HepG2 (cell line): ENCODE measurements around the gene GPRASP2. TPM values are rescaled to one million over a fixed set of nuclear protein-coding genes. Genes with fewer than 3 reads are reported as not detected.

Source experiments
- ATAC-seq: fragments of 200-7000 bp; cut with Tn5 transposase; 3 replicates; pipeline ENCODE4 v1.9.1; 2020; ENCODE audit warnings: mild to moderate bottlenecking, moderate library complexity
- BruUV-seq: library from RNA; stranded (reverse); fragments of 400-500 nt; replicated peaks from 2 replicates; lab custom pipeline; 2021; lab: Mats Ljungman, UMichigan
- CTCF ChIA-PET: fragments of 300-600 bp; formaldehyde crosslinking; extraction: SDS; loops from one replicate; lab custom pipeline; 2021; ENCODE audit warnings: low total read pairs, inconsistent platforms, low intra/inter-chr PET ratio; lab: Yijun Ruan, JAX
- POLR2A ChIA-PET: fragments of 350-600 bp; sonication (Branson Sonifier 250); formaldehyde crosslinking; loops from one replicate; lab custom pipeline; 2020; ENCODE audit warnings: antibody characterized with exemption, inconsistent platforms; lab: Yijun Ruan, JAX
- DNase-seq: peaks from one replicate; pipeline ENCODE4 v3.0.0-alpha.2; 2015; ENCODE audit warnings: low spot score
- FAIRE-seq: peaks from 3 replicates; lab custom pipeline; 2011; peaks lifted over from hg19 to GRCh38; lab: Jason Lieb, UNC
- H2AFZ ChIP-seq: one replicate; pipeline ENCODE4 v1.6.1; 2011; ENCODE audit warnings: low read length, inconsistent platforms
- H3K27ac ChIP-seq: fragments of 300-600 bp; 3 replicates; pipeline ENCODE4 v1.8.0; 2011; ENCODE audit warnings: mixed run types, mild to moderate bottlenecking, mixed read lengths, low read length, inconsistent platforms; ENCODE audit not compliant: insufficient read depth; ENCODE audit errors: extremely low read length
- H3K27me3 ChIP-seq, 2 experiments: fragments of 200-600 bp in 1 of 2; 2 replicates in 1 of 2; 3 replicates in 1 of 2; pipeline versions ENCODE4 v1.6.0 to v1.8.0; 2011; ENCODE audit warnings: low read length in 2 of 2, mild to moderate bottlenecking in 2 of 2, moderate library complexity in 2 of 2, inconsistent platforms in 1 of 2; ENCODE audit not compliant: insufficient read depth in 2 of 2, control insufficient read depth in 1 of 2
- H3K36me3 ChIP-seq, 2 experiments: fragments of 200-600 bp in 1 of 2; replicated peaks in 1 of 2; 2 replicates in 1 of 2; 3 replicates in 1 of 2; pipeline versions ENCODE4 v1.5.1 to v1.8.0; 2011; ENCODE audit warnings: low read length in 2 of 2, inconsistent platforms in 1 of 2; ENCODE audit not compliant: insufficient read depth in 2 of 2, control insufficient read depth in 1 of 2
- H3K4me1 ChIP-seq: 2 replicates; pipeline ENCODE4 v1.5.1; 2012; ENCODE audit warnings: low read length, inconsistent platforms; ENCODE audit not compliant: insufficient read depth
- H3K4me2 ChIP-seq: 2 replicates; pipeline ENCODE4 v1.6.0; 2011; ENCODE audit warnings: low read depth, low read length, inconsistent platforms
- H3K4me3 ChIP-seq, 3 experiments: fragments of 200-600 bp in 1 of 3; sonication (generic), shearing (Covaris generic) in 1 of 3; replicated peaks in 1 of 3; 2 replicates each; pipeline ENCODE4 v1.5.1; 2011 to 2016; ENCODE audit warnings: low read length in 3 of 3, inconsistent platforms in 2 of 3, low read depth in 2 of 3, mild to moderate bottlenecking in 2 of 3, control low read depth in 1 of 3, mixed read lengths in 1 of 3; ENCODE audit not compliant: insufficient read depth in 1 of 3
- H3K79me2 ChIP-seq: one replicate; pipeline ENCODE4 v1.6.1; 2011; ENCODE audit warnings: low read length, inconsistent platforms; ENCODE audit not compliant: insufficient read depth
- H3K9ac ChIP-seq: 2 replicates; pipeline ENCODE4 v1.6.0; 2011; ENCODE audit warnings: mild to moderate bottlenecking, low read depth, low read length, inconsistent platforms; ENCODE audit not compliant: insufficient read depth
- H3K9me3 ChIP-seq: 2 replicates; pipeline ENCODE4 v1.5.1; 2012; ENCODE audit warnings: mild to moderate bottlenecking, low read length
- H4K20me1 ChIP-seq: 2 replicates; pipeline ENCODE4 v1.6.0; 2011; ENCODE audit warnings: inconsistent platforms, mild to moderate bottlenecking, low read length, moderate library complexity; ENCODE audit not compliant: insufficient read depth
- HCFC1 ChIP-seq: fragments of 150-350 bp; IDR thresholded peaks from 2 replicates; pipeline ENCODE4 v1.6.1; 2014; ENCODE audit warnings: low read depth, low read length
- HNRNPLL ChIP-seq: fragments of 200-400 bp; formaldehyde crosslinking; IDR thresholded peaks from 2 replicates; pipeline ENCODE4 v1.6.1; 2017; ENCODE audit warnings: mild to moderate bottlenecking, low read depth, low read length; ENCODE audit not compliant: poor library complexity, severe bottlenecking
- SUZ12 ChIP-seq: fragments of 150-350 bp; IDR thresholded peaks from 2 replicates; pipeline ENCODE4 v1.6.1; 2014; ENCODE audit warnings: low read depth, low read length
- ZBTB4 ChIP-seq: sonication (generic); formaldehyde crosslinking; IDR thresholded peaks from 2 replicates; pipeline ENCODE4 v1.4.0; 2020; ENCODE audit warnings: missing genetic modification reagents, mild to moderate bottlenecking, borderline replicate concordance
- ZFP36L1 ChIP-seq: sonication (generic); formaldehyde crosslinking; IDR thresholded peaks from 2 replicates; pipeline ENCODE4 v1.8.0; 2022; ENCODE audit warnings: mild to moderate bottlenecking, missing genetic modification reagents, moderate library complexity
- ZFP82 ChIP-seq: sonication (generic); formaldehyde crosslinking; IDR thresholded peaks from 2 replicates; pipeline ENCODE4 v1.5.1; 2020; ENCODE audit warnings: mild to moderate bottlenecking, missing genetic modification reagents, borderline replicate concordance
- ZNF329 ChIP-seq: sonication (generic); formaldehyde crosslinking; IDR thresholded peaks from 2 replicates; pipeline ENCODE4 v1.9.0; 2021; ENCODE audit warnings: low read depth, mild to moderate bottlenecking, missing genetic modification reagents
- ZNF337 ChIP-seq: sonication (generic); formaldehyde crosslinking; IDR thresholded peaks from 2 replicates; pipeline ENCODE4 v1.5.1; 2020; ENCODE audit warnings: missing genetic modification reagents, low read depth, mild to moderate bottlenecking, borderline replicate concordance
- ZNF614 ChIP-seq: IDR thresholded peaks from 2 replicates; pipeline ENCODE4 v1.6.1; 2018; ENCODE audit warnings: missing biosample characterization, missing genetic modification reagents, inconsistent platforms, borderline replicate concordance
- ZNF781 ChIP-seq: sonication (generic); formaldehyde crosslinking; IDR thresholded peaks from 2 replicates; pipeline ENCODE4 v1.5.1; 2020; ENCODE audit warnings: borderline replicate concordance, mild to moderate bottlenecking, missing genetic modification reagents; ENCODE audit errors: not compliant biosample characterization
- ZSCAN22 ChIP-seq: sonication (generic); formaldehyde crosslinking; IDR thresholded peaks from 2 replicates; pipeline ENCODE4 v1.4.0; 2020; ENCODE audit warnings: mild to moderate bottlenecking, missing genetic modification reagents
- ZSCAN9 ChIP-seq: IDR thresholded peaks from 2 replicates; pipeline ENCODE4 v1.6.1; 2016; ENCODE audit warnings: borderline replicate concordance
- WGBS: methylation state at CpG from one replicate; pipeline ENCODE4 v1.1.6; 2017; ENCODE audit warnings: low lambda C conversion rate; 5-methylcytosine and 5-hydroxymethylcytosine counted together
- in situ Hi-C: cut with HindIII; loops from 2 replicates; pipeline ENCODE4 v1.10.0; 2017; ENCODE audit warnings: low pct_unique_long_range_greater_than_20kb; ENCODE audit not compliant: extremely low pct_ligation_motif_present
- intact Hi-C: fragments of 100-400 bp; cut with micrococcal nuclease; formaldehyde crosslinking; loops from one replicate; pipeline ENCODE4 v1.10.0; 2022; ENCODE audit not compliant: unreplicated experiment
- polyA plus RNA-seq, 8 experiments: library from polyadenylated mRNA; depleted of rRNA in 3 of 8; stranded (reverse) in 7 of 8; unstranded in 1 of 8; fragments of >200 nt; fragmentation: Illumina TruSeq in 4 of 8; extraction: Trizol in 4 of 8; gene quantifications; 2 replicates each; pipeline versions ENCODE4 v1.2.1 to v1.2.3, GENCODE V29; 2011 to 2016; ENCODE audit warnings: low read depth in 4 of 8, missing spikeins in 1 of 8, mixed read lengths in 1 of 8; ENCODE audit not compliant: insufficient read depth in 1 of 8
- total RNA-seq, 5 experiments: library from RNA; depleted of rRNA; stranded (reverse); fragments of >200 nt; fragmentation: Illumina TruSeq; extraction: Trizol; gene quantifications; 2 replicates each; pipeline ENCODE4 v1.2.3, GENCODE V29; 2016; ENCODE audit warnings: low read depth in 1 of 5
- TF ChIP-seq, protein P1 (sequence below): sonication (generic); formaldehyde crosslinking; IDR thresholded peaks from 2 replicates; pipeline ENCODE4 v1.4.0; 2020; ENCODE audit warnings: mild to moderate bottlenecking, missing genetic modification reagents

GPRASP2 gene
- total and polyA plus RNA-seq, 2 of the 13 experiments (the other 11 are each of a cell fraction or from before 2014, with no cell fraction given): 0.55 to 1.3 TPM

DNA sequence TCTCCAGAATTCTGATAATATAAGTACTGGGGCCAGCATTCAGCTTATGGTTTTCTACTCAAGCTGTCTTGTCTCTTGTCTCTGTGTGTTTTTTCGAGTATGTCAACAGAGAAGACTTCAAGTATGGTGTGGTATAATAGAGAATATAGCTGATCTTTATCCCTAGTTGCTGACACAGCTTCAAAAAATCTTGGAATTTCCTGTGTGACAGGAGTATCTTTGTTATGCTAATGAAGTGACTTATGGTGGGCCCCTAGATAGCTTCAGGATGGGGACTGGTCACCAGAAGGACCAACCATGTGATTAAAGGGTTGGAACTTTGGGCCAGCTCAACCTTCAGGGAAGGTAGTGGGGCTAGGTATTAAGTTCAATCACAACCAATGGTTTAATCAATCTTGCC is 11.2 kb downstream of the GPRASP2 start:
- POLR2A ChIA-PET: no interaction called here
- WGBS: 36% methylated on average over 1 of the region's 1 CpG
- ATAC-seq (no peak), DNase-seq (no peak), FAIRE-seq (no peak)
- Histone ChIP-seq H3K79me2 (no peaks in the 10 kb centered on the region), H3K36me3 (no peaks in the 10 kb centered on the region), H3K9me3 (no peaks in the 10 kb centered on the region), H3K4me1 (peaks cover 8% of the 10 kb centered on the region; the same call in 1 of the 2 replicates), H3K4me3 (no peak overlapping the region), H3K4me2 (no peak overlapping the region), H3K27me3 (no peaks in the 10 kb centered on the region), H3K9ac (no peak overlapping the region), H4K20me1 (no peaks in the 10 kb centered on the region), H3K27ac (no peak overlapping the region), H2AFZ (no peak overlapping the region)
- in situ Hi-C loops (no loop called here), intact Hi-C loops (no loop called here)
- CTCF ChIA-PET: no interaction called here
- TF ChIP-seq ZNF337 (CRISPR knock-in tag) (no peak), ZFP36L1 (CRISPR knock-in tag) (no peak)
- no TSS peak for BruUV-seq

DNA sequence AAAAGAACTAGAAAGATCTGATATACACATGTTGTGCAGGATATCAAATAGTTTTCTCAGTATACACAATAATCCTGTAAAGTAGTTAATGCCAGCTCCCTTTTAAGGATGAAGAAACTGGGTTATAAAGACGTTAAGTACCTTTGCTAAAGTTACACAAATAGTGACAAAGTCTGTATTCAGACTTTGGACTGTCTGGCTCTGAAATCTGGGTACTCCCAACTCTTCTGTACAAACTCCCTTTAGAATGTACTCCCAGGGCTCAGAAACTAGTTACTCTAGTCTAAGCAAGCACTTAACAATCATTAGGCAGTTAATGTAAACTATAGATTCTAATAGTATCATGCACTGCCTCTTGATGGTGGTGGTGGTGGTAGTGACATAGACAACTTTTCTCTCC is 15.5 kb downstream of the GPRASP2 start:
- no peaks in the 10 kb centered on the region for H3K36me3 ChIP-seq
- ChIA-PET POLR2A (no interaction called here), CTCF (no interaction called here)
- H3K79me2 ChIP-seq: no peaks in the 10 kb centered on the region
- no peak; the same call in 2 of the 3 replicates for ATAC-seq
- no peak for DNase-seq
- no TSS peak for BruUV-seq
- H3K27me3 ChIP-seq: no peaks in the 10 kb centered on the region
- H3K4me1 ChIP-seq: peaks cover 8% of the 10 kb centered on the region; the same call in 1 of the 2 replicates
- H3K27ac ChIP-seq: no peak overlapping the region
- H3K4me3 ChIP-seq: no peak overlapping the region
- H2AFZ ChIP-seq: no peak overlapping the region
- intact Hi-C loops: no loop called here
- in situ Hi-C loops: no loop called here
- no peak overlapping the region for H3K9ac ChIP-seq
- WGBS: 0% methylated on average over 1 of the region's 1 CpG
- no peaks in the 10 kb centered on the region for H4K20me1 ChIP-seq
- TF ChIP-seq HCFC1: no peak
- no peak for TF ChIP-seq ZNF781
- TF ChIP-seq HNRNPLL: no peak
- TF ChIP-seq ZNF329 (CRISPR knock-in tag): no peak
- TF ChIP-seq, protein P1, sequence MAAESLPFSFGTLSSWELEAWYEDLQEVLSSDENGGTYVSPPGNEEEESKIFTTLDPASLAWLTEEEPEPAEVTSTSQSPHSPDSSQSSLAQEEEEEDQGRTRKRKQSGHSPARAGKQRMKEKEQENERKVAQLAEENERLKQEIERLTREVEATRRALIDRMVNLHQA (CRISPR knock-in tag): no peak
- TF ChIP-seq SUZ12: no peak
- no peak for TF ChIP-seq ZNF614 (CRISPR knock-in tag)
- no peak for TF ChIP-seq ZSCAN9 (CRISPR knock-in tag)
- no peak for TF ChIP-seq ZFP82 (CRISPR knock-in tag)
- TF ChIP-seq ZSCAN22 (CRISPR knock-in tag): no peak
- TF ChIP-seq ZBTB4 (CRISPR knock-in tag): no peak
- no peak overlapping the region for H3K4me2 ChIP-seq
- peak; percentile 58 for FAIRE-seq
- no peaks in the 10 kb centered on the region for H3K9me3 ChIP-seq
